Pancreas (tissue), 10 donors: ENCODE results near the gene WNK3. TPM values are rescaled to one million over a fixed set of nuclear protein-coding genes. Genes with fewer than 3 reads are reported as not detected.
"Not testable (repeated sequence)": the region's sequence is repeated elsewhere in the genome, so short reads cannot be mapped to it uniquely, and the experiment has no call there.

Source experiments
- ATAC-seq, 4 donors: fragments of 200-7000 bp; cut with Tn5 transposase; one replicate each; pipeline versions ENCODE4 v1.8.0 to v1.9.1; 2020; ENCODE audit warnings: mild to moderate bottlenecking in 4 of 4, moderate library complexity in 4 of 4
- DNase-seq, 6 donors: peaks; one replicate each; pipeline ENCODE4 v3.0.0-alpha.2; 2020
- FAIRE-seq: peaks from 2 replicates; lab custom pipeline; 2012; peaks lifted over from hg19 to GRCh38; lab: Jason Lieb, UNC
- H3K27ac ChIP-seq, 4 donors: fragments of 200-600 bp; sonication (generic); 1 replicate in 3 of 4; 2 replicates in 1 of 4; pipeline versions ENCODE4 v1.5.0 to v1.8.0; 2020
- H3K27me3 ChIP-seq, 4 donors: fragments of 200-600 bp; one replicate each; pipeline ENCODE4 v1.8.0; 2021
- H3K36me3 ChIP-seq, 3 donors: fragments of 200-600 bp; sonication (generic) in 1 of 3; one replicate each; pipeline versions ENCODE4 v1.5.0 to v1.8.0; 2020 to 2021
- H3K4me1 ChIP-seq, 3 donors: fragments of 200-600 bp; one replicate each; pipeline ENCODE4 v1.8.0; 2021
- H3K4me3 ChIP-seq, 4 donors: fragments of 200-600 bp; sonication (generic) in 2 of 4; one replicate each; pipeline versions ENCODE4 v1.5.0 to v1.8.0; 2020 to 2021
- H3K9me3 ChIP-seq, 4 donors: fragments of 200-600 bp; one replicate each; pipeline ENCODE4 v1.8.0; 2021
- WGBS, 2 donors: extraction: QIAGEN DNeasy Blood & Tissue Kit; methylation state at CpG; one replicate each; pipeline ENCODE4 v1.1.7; 2013; 5-methylcytosine and 5-hydroxymethylcytosine counted together
- intact Hi-C, 3 donors: fragments of 100-400 bp; cut with DNase I; formaldehyde crosslinking; loops; one replicate each; pipeline versions ENCODE4 v1.11.1 to v1.14.2; 2022
- polyA plus RNA-seq, 2 donors: library from polyadenylated mRNA; stranded (reverse); fragments of 200-250 nt; gene quantifications; one replicate each; pipeline ENCODE4 v1.2.3, GENCODE V29; 2013
- total RNA-seq, 6 donors: library from RNA; stranded (reverse); fragmentation: NEBNext Ultra II Directional in 4 of 6; extraction: Animal tissue kit (Norgen Biotek cat#: 25700) in 4 of 6; gene quantifications; one replicate each; pipeline versions ENCODE4 v1.2.1 to v1.2.4, GENCODE V29; 2021 to 2023
- TF ChIP-seq, protein P1 (sequence below), 4 donors: fragments of 200-600 bp; sonication (generic) in 3 of 4; IDR thresholded peaks; one replicate each; pipeline versions ENCODE4 v1.5.0 to v1.8.0; 2021; ENCODE audit warnings: antibody characterized with exemption in 4 of 4
- donor health status: healthy with polysubstance abuse.
- donor health status: DM: no; HTN: no; CAD: no; lungs with moderate emphysema.
- donor health status: DM: no; HTN: no; CAD: no.
- donor health status: control.
- donor health status: control.
- donor health status: Bipolar disorder and iron deficiency.
- donor health status: DM: yes; HTN: yes; CAD: no.
- donor health status: DM: no; HTN: no; CAD: no.
- donor health status: DM: no; HTN: no; CAD: no.
- donor health status: DM: yes; HTN: yes; CAD: no.

The WNK3 gene
- total and polyA plus RNA-seq, 8 donors: 0.15 to 1.7 (median 0.88) TPM

DNA sequence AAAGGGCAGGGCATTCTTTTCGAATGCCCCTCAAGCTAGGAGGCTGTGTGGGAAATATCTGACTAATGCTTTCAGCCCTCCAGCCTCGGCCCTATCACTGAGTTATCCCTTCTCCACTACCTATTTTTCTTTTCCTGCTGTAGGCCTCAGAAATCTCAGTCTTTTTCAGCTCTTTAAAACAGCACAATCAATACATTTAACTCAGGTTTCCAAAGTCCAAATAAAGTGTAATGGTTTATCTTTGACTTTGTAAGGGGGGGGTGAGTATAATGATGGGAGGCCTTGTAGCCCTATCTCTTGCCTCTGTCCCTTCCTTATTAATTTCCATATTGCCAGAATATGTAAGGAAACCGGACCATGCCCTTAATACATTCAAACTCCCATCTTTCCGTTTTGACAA, 1.6 kb upstream of the WNK3 start:
- H3K36me3 ChIP-seq: no peaks in the 10 kb centered on the region
- ATAC-seq (no peak), DNase-seq (no peak), FAIRE-seq (no peak)
- H3K27me3 ChIP-seq: peaks cover 0 to 16% (median 0%) of the 10 kb centered on the region in 4 donors
- TF ChIP-seq, protein P1, sequence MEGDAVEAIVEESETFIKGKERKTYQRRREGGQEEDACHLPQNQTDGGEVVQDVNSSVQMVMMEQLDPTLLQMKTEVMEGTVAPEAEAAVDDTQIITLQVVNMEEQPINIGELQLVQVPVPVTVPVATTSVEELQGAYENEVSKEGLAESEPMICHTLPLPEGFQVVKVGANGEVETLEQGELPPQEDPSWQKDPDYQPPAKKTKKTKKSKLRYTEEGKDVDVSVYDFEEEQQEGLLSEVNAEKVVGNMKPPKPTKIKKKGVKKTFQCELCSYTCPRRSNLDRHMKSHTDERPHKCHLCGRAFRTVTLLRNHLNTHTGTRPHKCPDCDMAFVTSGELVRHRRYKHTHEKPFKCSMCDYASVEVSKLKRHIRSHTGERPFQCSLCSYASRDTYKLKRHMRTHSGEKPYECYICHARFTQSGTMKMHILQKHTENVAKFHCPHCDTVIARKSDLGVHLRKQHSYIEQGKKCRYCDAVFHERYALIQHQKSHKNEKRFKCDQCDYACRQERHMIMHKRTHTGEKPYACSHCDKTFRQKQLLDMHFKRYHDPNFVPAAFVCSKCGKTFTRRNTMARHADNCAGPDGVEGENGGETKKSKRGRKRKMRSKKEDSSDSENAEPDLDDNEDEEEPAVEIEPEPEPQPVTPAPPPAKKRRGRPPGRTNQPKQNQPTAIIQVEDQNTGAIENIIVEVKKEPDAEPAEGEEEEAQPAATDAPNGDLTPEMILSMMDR (IDR thresholded peaks at IDR 0.05): no peak
- 55 to 83% methylated on average over 4 of the region's 4 CpGs for WGBS, 2 donors
- no peaks in the 10 kb centered on the region for H3K9me3 ChIP-seq
- intact Hi-C loops: no loop called here
- no peak overlapping the region for H3K27ac ChIP-seq
- no peaks in the 10 kb centered on the region for H3K4me1 ChIP-seq
- peak overlapping the region in 1 of 4 donors; percentile 30 for H3K4me3 ChIP-seq

DNA sequence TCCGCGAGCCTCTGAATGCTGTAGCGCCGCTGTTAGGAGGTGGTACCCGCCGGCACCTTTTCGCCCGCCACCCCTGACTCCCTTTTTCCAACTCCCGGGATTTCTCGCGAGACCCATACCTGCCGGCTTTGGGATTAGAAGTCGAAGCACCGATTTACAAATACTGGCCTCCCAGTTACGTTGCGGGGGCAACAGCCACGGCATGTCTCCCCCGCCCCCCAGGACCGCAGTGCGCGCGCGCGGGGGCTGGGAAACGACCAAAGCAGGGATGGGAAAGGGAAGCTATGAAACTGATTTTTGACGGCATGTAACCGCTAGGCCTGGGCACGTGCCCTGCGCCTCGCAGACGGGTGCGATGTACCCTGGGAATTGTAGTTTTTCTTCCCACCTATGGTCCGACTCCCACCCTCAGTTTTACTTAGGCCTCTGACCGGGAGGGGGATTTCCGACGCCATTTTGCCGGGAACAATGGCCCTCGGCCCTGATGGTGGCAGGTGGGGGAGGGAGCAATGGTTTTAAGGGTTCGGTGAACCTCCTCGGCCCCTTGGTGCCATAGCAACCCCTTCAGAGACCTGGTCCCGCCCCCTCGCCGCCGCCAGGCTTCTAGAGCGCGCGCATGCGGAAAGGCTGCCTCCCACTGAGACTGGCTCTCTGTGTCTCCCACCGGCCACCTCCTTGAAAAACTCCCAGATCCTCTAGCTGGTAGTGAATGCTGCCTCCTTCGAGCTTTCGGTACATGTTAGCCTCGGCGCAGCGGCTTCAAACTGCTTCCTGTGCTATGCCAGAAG, 772 bp upstream of the WNK3 start:
- H3K9me3 ChIP-seq: no peaks in the 10 kb centered on the region
- H3K27me3 ChIP-seq: peaks cover 0 to 12% (median 0%) of the 10 kb centered on the region in 4 donors
- WGBS, 2 donors: 10 to 42% methylated on average over 54 of the region's 54 CpGs
- H3K4me3 ChIP-seq: peak overlapping the region in 3 of 4 donors; percentile 30 to 46 (median 31)
- peak overlapping the region in 3 of 4 donors; percentile 2 to 51 (median 28) for H3K27ac ChIP-seq
- no peaks in the 10 kb centered on the region for H3K4me1 ChIP-seq
- intact Hi-C loops: no loop called here
- H3K36me3 ChIP-seq: no peaks in the 10 kb centered on the region
- TF ChIP-seq, protein P1 (IDR thresholded peaks at IDR 0.05): no peak
- peak; percentile 46 to 78 (median 65) for ATAC-seq
- FAIRE-seq: no peak
- DNase-seq: peak; percentile 26 to 61 (median 44)

DNA sequence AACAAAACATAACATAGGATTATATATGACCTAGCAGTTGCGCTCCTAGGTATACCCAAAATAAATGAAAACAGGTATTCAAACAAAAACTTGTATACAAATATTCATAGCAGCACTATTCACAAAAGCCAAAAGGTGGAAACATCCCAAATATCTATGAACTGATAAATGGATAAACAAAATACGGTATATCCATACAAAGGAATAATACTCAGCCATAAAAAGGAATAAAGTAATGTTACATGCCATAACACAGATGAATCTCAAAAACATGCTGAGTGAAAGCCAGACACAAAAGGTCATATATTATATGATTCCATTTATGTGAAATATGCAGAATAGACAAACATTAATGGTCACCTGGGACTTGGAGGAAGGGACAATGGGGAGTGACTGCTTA, 5.2 kb downstream of the WNK3 start:
- intact Hi-C loops: no loop called here
- Histone ChIP-seq H3K4me3 (no peak overlapping the region), H3K36me3 (no peaks in the 10 kb centered on the region), H3K4me1 (no peaks in the 10 kb centered on the region), H3K9me3 (no peaks in the 10 kb centered on the region), H3K27ac (no peak overlapping the region), H3K27me3 (peaks cover 0 to 9% (median 0%) of the 10 kb centered on the region in 4 donors)
- TF ChIP-seq, protein P1 (IDR thresholded peaks at IDR 0.05): no peak
- WGBS, 2 donors: 80 to 94% methylated on average over 2 of the region's 2 CpGs
- ATAC-seq (no peak), DNase-seq (no peak), FAIRE-seq (peak; percentile 45)

DNA sequence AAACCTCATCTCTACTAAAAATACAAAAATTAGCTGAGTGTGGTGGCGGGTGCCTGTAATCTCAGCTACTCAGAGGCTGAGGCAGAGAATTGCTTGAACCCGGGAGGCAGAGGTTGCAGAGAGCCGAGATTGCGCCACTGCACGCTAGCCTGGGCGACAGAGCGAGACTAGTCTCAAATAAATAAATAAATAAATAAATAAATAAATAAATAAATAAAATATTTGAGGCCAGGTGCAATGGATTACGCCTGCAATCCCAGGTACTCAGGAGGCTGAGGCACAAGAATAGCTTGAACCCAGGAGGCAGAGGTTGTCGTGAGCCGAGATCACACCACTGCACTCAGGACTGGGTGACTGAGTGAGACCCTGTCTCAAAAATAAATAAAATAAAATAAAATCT, 20.5 kb downstream of the WNK3 start:
- not testable (repeated sequence) for FAIRE-seq

DNA sequence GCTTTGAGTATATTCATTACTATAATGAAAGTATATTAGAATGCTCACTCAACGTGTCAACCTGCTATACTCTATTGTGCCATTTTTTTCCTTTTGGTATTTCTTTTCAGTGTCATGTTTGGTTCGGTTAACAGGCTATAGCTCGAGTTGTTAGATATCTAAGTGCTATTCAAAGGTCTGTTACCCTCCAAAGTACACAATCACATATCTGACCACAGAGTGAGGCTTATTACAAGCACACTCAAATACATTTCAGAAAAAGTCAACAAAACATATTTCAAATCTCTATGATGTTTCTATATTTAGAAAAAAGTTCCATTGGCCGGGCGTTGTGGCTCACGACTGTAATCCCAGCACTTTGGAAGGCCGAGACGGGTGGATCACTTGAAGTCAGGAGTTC, 32.8 kb downstream of the WNK3 start:
- ATAC-seq: no peak
- DNase-seq: no peak
- no peak for FAIRE-seq
- no peak overlapping the region for H3K27ac ChIP-seq
- no peaks in the 10 kb centered on the region for H3K36me3 ChIP-seq
- WGBS, 2 donors: 40 to 49% methylated on average over 8 of the region's 8 CpGs
- TF ChIP-seq, protein P1 (IDR thresholded peaks at IDR 0.05): no peak
- peaks cover 0 to 17% (median under 1%) of the 10 kb centered on the region in 4 donors for H3K27me3 ChIP-seq
- no peaks in the 10 kb centered on the region for H3K9me3 ChIP-seq
- no peaks in the 10 kb centered on the region for H3K4me1 ChIP-seq
- intact Hi-C loops: no loop called here
- no peak overlapping the region for H3K4me3 ChIP-seq

More for the DNA sequence above, 20.5 kb downstream of the WNK3 start:
- ATAC-seq, H3K4me1 ChIP-seq, H3K9me3 ChIP-seq, intact Hi-C loops, DNase-seq, H3K4me3 ChIP-seq, H3K36me3 ChIP-seq, H3K27ac ChIP-seq: not testable (repeated sequence)
- H3K27me3 ChIP-seq: peaks cover 0 to 19% (median 0%) of the 10 kb centered on the region in 4 donors
- 89 to 94% methylated on average over 10 of the region's 10 CpGs for WGBS, 2 donors
